A673 (cell line): ENCODE results near the gene B4GALT5. TPM values are rescaled to one million over a fixed set of nuclear protein-coding genes. Genes with fewer than 3 reads are reported as not detected.

Experiments used
- BruUV-seq: library from RNA; stranded (reverse); fragments of 400-500 nt; replicated peaks from 2 replicates; lab custom pipeline; 2021; lab: Mats Ljungman, UMichigan
- CTCF ChIA-PET: fragments of 300-600 bp; sonication (Branson Sonifier 250); formaldehyde crosslinking; loops from one replicate; lab custom pipeline; 2022; ENCODE audit warnings: antibody characterized with exemption; lab: Charles Lee
- POLR2A ChIA-PET: fragments of 300-600 bp; sonication (Branson Sonifier 250); formaldehyde crosslinking; loops from one replicate; lab custom pipeline; 2022; ENCODE audit warnings: antibody characterized with exemption; ENCODE audit not compliant: low non-redundant PET; lab: Charles Lee
- DNase-seq: peaks from one replicate; pipeline ENCODE4 v3.0.0-alpha.2; 2015; ENCODE audit warnings: low spot score
- H3K27ac ChIP-seq: fragments of 200-600 bp; sonication (generic); 2 replicates; pipeline ENCODE4 v1.5.1; 2016; ENCODE audit warnings: mixed run types, low read depth, mild to moderate bottlenecking, mixed read lengths, antibody characterized with exemption, low read length; ENCODE audit not compliant: poor library complexity, severe bottlenecking
- H3K27me3 ChIP-seq: fragments of 200-600 bp; sonication (generic); replicated peaks from 2 replicates; pipeline ENCODE4 v1.6.1; 2017; ENCODE audit warnings: mixed run types, low read depth, mild to moderate bottlenecking, mixed read lengths, antibody characterized with exemption, low read length; ENCODE audit not compliant: insufficient read depth, poor library complexity
- H3K36me3 ChIP-seq: fragments of 200-600 bp; sonication (generic); 2 replicates; pipeline ENCODE4 v1.6.1; 2016; ENCODE audit warnings: mixed run types, mild to moderate bottlenecking, mixed read lengths, antibody characterized with exemption, low read length; ENCODE audit not compliant: insufficient read depth, poor library complexity, severe bottlenecking
- H3K4me1 ChIP-seq: fragments of 200-600 bp; sonication (generic); 2 replicates; pipeline ENCODE4 v1.6.1; 2017; ENCODE audit warnings: mixed run types, mild to moderate bottlenecking, mixed read lengths, antibody characterized with exemption, low read length; ENCODE audit not compliant: insufficient read depth, poor library complexity, severe bottlenecking
- H3K4me3 ChIP-seq: fragments of 200-600 bp; sonication (generic); 2 replicates; pipeline ENCODE4 v1.5.1; 2016; ENCODE audit warnings: low read depth, mixed run types, mild to moderate bottlenecking, mixed read lengths, low read length; ENCODE audit not compliant: poor library complexity, severe bottlenecking
- H3K9me3 ChIP-seq: fragments of 200-600 bp; sonication (generic); 2 replicates; pipeline ENCODE4 v1.6.1; 2016; ENCODE audit warnings: mixed run types, low read depth, mild to moderate bottlenecking, mixed read lengths, antibody characterized with exemption, low read length; ENCODE audit not compliant: poor library complexity, severe bottlenecking
- CTCF ChIP-seq: fragments of 300-800, 200-600 bp; sonication (generic); conservative IDR thresholded peaks from 2 replicates; pipeline ENCODE4 v1.5.1; 2017; ENCODE audit warnings: low read depth, mild to moderate bottlenecking, antibody characterized with exemption, low read length, moderate library complexity, mixed read lengths
- EZH2 ChIP-seq: fragments of 200-600 bp; sonication (generic); IDR thresholded peaks from 2 replicates; pipeline ENCODE4 v1.6.1; 2017; ENCODE audit warnings: borderline replicate concordance, low read depth, mild to moderate bottlenecking, mixed read lengths, antibody characterized with exemption, low read length; ENCODE audit not compliant: poor library complexity, severe bottlenecking
- intact Hi-C: fragments of 100-400 bp; cut with micrococcal nuclease; formaldehyde crosslinking; loops from one replicate; pipeline ENCODE4 v1.10.0; 2022; ENCODE audit not compliant: unreplicated experiment
- total RNA-seq: library from RNA; stranded (reverse); gene quantifications from 2 replicates; pipeline ENCODE4 v1.2.3, GENCODE V29; 2021

B4GALT5 gene
- total RNA-seq, 1 experiment from 2014 or later: 78.0 TPM

- intact Hi-C loops: no loop called here
- TF ChIP-seq EZH2 (no peak), CTCF (no peak)
- no peak for DNase-seq
- H3K27me3 ChIP-seq: peaks cover 19% of the 10 kb centered on the region
- ChIA-PET POLR2A (no interaction called here), CTCF (no interaction called here)
- H3K9me3 ChIP-seq: peaks cover 6% of the 10 kb centered on the region
- H3K4me3 ChIP-seq: no peak overlapping the region
- H3K4me1 ChIP-seq: no peaks in the 10 kb centered on the region
- no TSS peak for BruUV-seq
- H3K27ac ChIP-seq: no peak overlapping the region
- no peaks in the 10 kb centered on the region for H3K36me3 ChIP-seq
Observed at GRCh38 chr20:49585585-49586245, 128.0 kb downstream of the B4GALT5 start.

DNA sequence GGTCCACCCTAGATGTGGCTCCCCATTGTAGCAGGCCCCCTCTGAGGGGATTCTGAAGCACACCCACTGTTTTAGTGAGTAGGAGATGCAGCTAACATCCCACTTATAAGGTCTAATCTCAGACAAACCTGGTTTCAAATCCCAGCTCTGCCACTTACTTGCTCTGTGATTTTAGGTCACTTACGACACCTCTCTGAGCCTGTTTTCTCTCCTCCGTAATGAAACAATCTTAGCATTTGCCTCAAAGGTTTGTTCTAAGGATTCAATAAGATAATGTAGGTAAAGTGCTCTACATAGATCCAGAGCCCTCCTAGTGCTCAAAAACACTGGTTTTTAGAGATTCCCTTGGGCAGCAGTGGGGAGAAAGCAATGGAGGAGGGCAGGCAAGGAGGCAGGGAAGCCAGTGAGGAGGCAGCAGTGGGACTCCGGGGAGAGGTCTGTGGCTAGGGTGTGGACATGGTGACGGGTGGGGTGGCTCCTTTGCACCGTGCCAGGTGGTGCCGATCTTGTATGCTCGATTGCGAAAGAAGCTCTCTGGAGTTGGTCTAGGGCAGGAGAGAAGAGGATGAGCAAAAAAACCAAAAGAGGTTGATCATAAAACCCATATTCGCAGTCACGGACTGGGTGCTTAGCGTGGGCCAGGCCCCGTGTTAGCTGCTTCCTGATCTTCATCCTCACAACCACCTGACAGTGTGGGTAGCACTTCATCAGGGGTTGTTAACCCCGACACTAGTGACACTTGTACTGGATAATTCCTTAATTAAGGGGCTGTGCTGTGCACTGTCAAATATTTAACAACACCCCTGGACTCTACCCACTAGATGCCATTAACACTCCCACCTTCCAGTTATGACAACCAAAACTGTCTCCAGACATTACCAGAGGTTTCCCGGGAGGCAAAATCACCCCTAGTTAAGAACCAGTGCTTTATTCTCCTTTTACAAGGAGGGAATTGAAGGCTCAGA is 129.0 kb downstream of the B4GALT5 start:
- Histone ChIP-seq H3K36me3 (no peaks in the 10 kb centered on the region), H3K4me1 (no peaks in the 10 kb centered on the region), H3K4me3 (no peak overlapping the region), H3K27me3 (peaks cover 19% of the 10 kb centered on the region), H3K27ac (no peak overlapping the region), H3K9me3 (peaks cover 6% of the 10 kb centered on the region)
- no TSS peak for BruUV-seq
- intact Hi-C loops: no loop called here
- POLR2A ChIA-PET: no interaction called here
- CTCF ChIA-PET: no interaction called here
- no peak for DNase-seq
- TF ChIP-seq CTCF (no peak), EZH2 (no peak)

DNA sequence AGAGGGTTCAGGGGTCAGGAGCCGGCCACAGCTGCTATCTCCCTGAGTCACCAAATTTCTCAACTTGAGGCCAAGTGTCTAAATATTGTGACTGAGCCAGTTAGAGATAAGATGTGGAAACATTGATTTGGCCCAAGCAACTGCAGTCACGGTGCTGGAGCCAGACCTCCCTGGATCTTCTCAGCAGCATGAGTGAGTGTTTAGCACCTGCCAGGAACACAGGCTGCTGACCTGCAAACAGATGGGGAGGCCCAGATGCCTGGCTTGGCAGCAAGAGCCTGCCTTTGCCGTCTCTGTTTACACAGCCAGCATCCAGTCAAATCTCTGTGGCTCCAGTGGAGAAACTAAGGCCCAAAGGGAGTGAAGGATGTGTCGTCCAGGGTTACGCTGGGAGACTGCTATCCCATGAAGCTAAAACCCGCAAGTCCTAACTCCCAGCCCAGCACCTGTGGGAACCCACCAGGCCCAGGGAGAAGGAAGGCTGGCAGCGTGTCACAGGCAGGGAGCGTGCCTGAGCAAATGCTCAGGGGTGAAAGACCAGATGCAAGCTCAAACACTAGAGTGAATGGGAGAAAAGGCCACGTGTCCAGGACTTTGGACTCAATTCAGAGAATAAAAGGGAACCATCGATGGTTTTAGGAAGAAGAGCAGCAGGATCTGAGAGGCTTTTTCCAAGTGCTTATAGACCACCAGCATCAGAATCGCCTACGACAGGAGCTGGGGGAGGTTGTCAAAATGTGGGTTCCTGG is 129.8 kb downstream of the B4GALT5 start:
- Histone ChIP-seq H3K27ac (no peak overlapping the region), H3K4me3 (no peak overlapping the region), H3K4me1 (no peaks in the 10 kb centered on the region), H3K27me3 (peaks cover 19% of the 10 kb centered on the region), H3K9me3 (peaks cover 6% of the 10 kb centered on the region), H3K36me3 (no peaks in the 10 kb centered on the region)
- POLR2A ChIA-PET: no interaction called here
- no TSS peak for BruUV-seq
- DNase-seq: no peak
- CTCF ChIA-PET: no interaction called here
- TF ChIP-seq CTCF: no peak
- TF ChIP-seq EZH2: no peak
- intact Hi-C loops: no loop called here
